Measurements from ENCODE around the gene HS6ST2. TPM values are rescaled to one million over a fixed set of nuclear protein-coding genes. Genes with fewer than 3 reads are reported as not detected.
"Not testable (repeated sequence)": the region's sequence is repeated elsewhere in the genome, so short reads cannot be mapped to it uniquely, and the experiment has no call there.

The HS6ST2 gene
- total RNA-seq, 4 donors from 2014 or later, result under 0.01 to 0.66 (median 0.46) TPM

GRCh38 chrX:132956421-132957210 is 1.8 kb downstream of the HS6ST2 start:
- peaks cover 0 to 24% (median 4%) of the 10 kb centered on the region in 4 donors for H3K4me1 ChIP-seq
- peak overlapping the region; percentile 24 to 61 (median 38) for H3K4me3 ChIP-seq
- H3K27me3 ChIP-seq, result peaks cover 0 to 54% of the 10 kb centered on the region in 2 donors
- no peaks in the 10 kb centered on the region for H3K9me3 ChIP-seq
- H3K36me3 ChIP-seq, result no peaks in the 10 kb centered on the region
- DNase-seq (ENCODE audit: low spot score in 2 of 2), result no peak
- 0 to 35% methylated on average over 23 to 48 of the region's 83 CpGs for WGBS, 2 donors
- no peak overlapping the region for H3K27ac ChIP-seq
- no peak for TF ChIP-seq POLR2A (IDR thresholded peaks at IDR 0.05)

- H3K9me3 ChIP-seq, result no peaks in the 10 kb centered on the region
- 12 to 38% methylated on average over 6 to 11 of the region's 11 CpGs for WGBS, 2 donors
- H3K4me3 ChIP-seq, result peak overlapping the region in 2 of 4 donors; percentile 3 to 61
- H3K27ac ChIP-seq, result no peak overlapping the region
- TF ChIP-seq EP300 (IDR thresholded peaks at IDR 0.05), result no peak
- no peak for TF ChIP-seq POLR2A (IDR thresholded peaks at IDR 0.05)
- TF ChIP-seq CTCF (IDR thresholded peaks at IDR 0.05), result no peak
- H3K36me3 ChIP-seq, result no peaks in the 10 kb centered on the region
- peaks cover 0 to 48% of the 10 kb centered on the region in 2 donors for H3K27me3 ChIP-seq
- no peak for DNase-seq (ENCODE audit: low spot score in 2 of 2)
- H3K4me1 ChIP-seq, result peaks cover 0 to 24% (median 4%) of the 10 kb centered on the region in 4 donors
Measured at GRCh38 chrX:132955690-132956089, 2.7 kb downstream of the HS6ST2 start.

GRCh38 chrX:132954323-132954722 is 4.1 kb downstream of the HS6ST2 start:
- no peak for DNase-seq (ENCODE audit: low spot score in 2 of 2)
- Histone ChIP-seq H3K4me3 (no peak overlapping the region), H3K27me3 (peaks cover 0 to 43% of the 10 kb centered on the region in 2 donors), H3K36me3 (no peaks in the 10 kb centered on the region), H3K27ac (no peak overlapping the region), H3K4me1 (peaks cover 0 to 24% (median 4%) of the 10 kb centered on the region in 4 donors), H3K9me3 (no peaks in the 10 kb centered on the region)
- WGBS, 2 donors, result 89 to 92% methylated on average over 3 of the region's 3 CpGs
- TF ChIP-seq CTCF (IDR thresholded peaks at IDR 0.05) (no peak), POLR2A (IDR thresholded peaks at IDR 0.05) (no peak), EP300 (IDR thresholded peaks at IDR 0.05) (no peak)

GRCh38 chrX:132953354-132953753 is 5.1 kb downstream of the HS6ST2 start:
- no peak overlapping the region for H3K27ac ChIP-seq
- H3K36me3 ChIP-seq, result no peaks in the 10 kb centered on the region
- DNase-seq (ENCODE audit: low spot score in 2 of 2), result no peak
- TF ChIP-seq CTCF (IDR thresholded peaks at IDR 0.05) (no peak), EP300 (IDR thresholded peaks at IDR 0.05) (no peak), POLR2A (IDR thresholded peaks at IDR 0.05) (no peak)
- H3K27me3 ChIP-seq, result peaks cover 0 to 33% of the 10 kb centered on the region in 2 donors
- peaks cover 0 to 22% (median 4%) of the 10 kb centered on the region in 4 donors for H3K4me1 ChIP-seq
- 68 to 76% methylated on average over 6 to 7 of the region's 7 CpGs for WGBS, 2 donors
- no peak overlapping the region for H3K4me3 ChIP-seq
- H3K9me3 ChIP-seq, result no peaks in the 10 kb centered on the region

GRCh38 chrX:132948648-132949260 is 9.7 kb downstream of the HS6ST2 start:
- no peaks in the 10 kb centered on the region for H3K27me3 ChIP-seq
- DNase-seq (ENCODE audit: low spot score in 2 of 2), result no peak
- no peak overlapping the region for H3K27ac ChIP-seq
- no peaks in the 10 kb centered on the region for H3K9me3 ChIP-seq
- no peak overlapping the region for H3K4me3 ChIP-seq
- 40 to 54% methylated on average over 4 of the region's 4 CpGs for WGBS, 2 donors
- TF ChIP-seq EP300 (IDR thresholded peaks at IDR 0.05), result no peak
- H3K4me1 ChIP-seq, result no peaks in the 10 kb centered on the region
- no peaks in the 10 kb centered on the region for H3K36me3 ChIP-seq

GRCh38 chrX:132945055-132945599 is 13.3 kb downstream of the HS6ST2 start:
- DNase-seq (ENCODE audit: low spot score in 2 of 2); H3K9me3 ChIP-seq; H3K4me1 ChIP-seq; H3K27ac ChIP-seq; H3K36me3 ChIP-seq; H3K27me3 ChIP-seq; H3K4me3 ChIP-seq: not testable (repeated sequence)
- WGBS, 2 donors, result 90% methylated on average over 4 of the region's 4 CpGs

Measured in tibial nerve (tissue), 4 donors.